Activated naive CD8-positive, alpha-beta T cell treated with anti-CD3 and anti-CD28 coated beads, Interleukin-2, amount 50 U/mL, for 24 hours (primary cell): Measurements from ENCODE around the gene FAS.
"Not testable (repeated sequence)": the region's sequence is repeated elsewhere in the genome, so short reads cannot be mapped to it uniquely, and the experiment has no call there.

Experiments used
- ATAC-seq: fragments of 150-1000 bp; cut with Tn5 transposase; one replicate; pipeline ENCODE4 v1.10.0; 2021
- DNase-seq: peaks from one replicate; pipeline ENCODE4 v3.0.0; 2021
- H3K27ac Mint-ChIP-seq: one replicate; pipeline ENCODE4 v1.8.0; 2021; ENCODE audit warnings: mild to moderate bottlenecking, mixed read lengths
- H3K27me3 Mint-ChIP-seq: one replicate; pipeline ENCODE4 v1.8.0; 2021; ENCODE audit warnings: mixed read lengths
- H3K36me3 Mint-ChIP-seq: one replicate; pipeline ENCODE4 v1.8.0; 2021; ENCODE audit warnings: low read depth, mixed read lengths
- H3K4me1 Mint-ChIP-seq: one replicate; pipeline ENCODE4 v1.8.0; 2021; ENCODE audit warnings: mixed read lengths
- H3K4me3 Mint-ChIP-seq: one replicate; pipeline ENCODE4 v1.8.0; 2021; ENCODE audit warnings: mild to moderate bottlenecking, moderate library complexity, mixed read lengths
- H3K9me3 Mint-ChIP-seq: one replicate; pipeline ENCODE4 v1.8.0; 2021; ENCODE audit warnings: mixed read lengths

Gene FAS

GRCh38 chr10:88994019-88994418 is 3.4 kb downstream of the FAS start:
- Mint-ChIP-seq H3K36me3 (peaks cover 1% of the 10 kb centered on the region), H3K27me3 (no peaks in the 10 kb centered on the region), H3K27ac (peak overlapping the region; percentile 82), H3K4me3 (peak overlapping the region; percentile 77), H3K4me1 (peaks cover 63% of the 10 kb centered on the region), H3K9me3 (no peaks in the 10 kb centered on the region)
- no peak for ATAC-seq
- DNase-seq, result no peak

DNA sequence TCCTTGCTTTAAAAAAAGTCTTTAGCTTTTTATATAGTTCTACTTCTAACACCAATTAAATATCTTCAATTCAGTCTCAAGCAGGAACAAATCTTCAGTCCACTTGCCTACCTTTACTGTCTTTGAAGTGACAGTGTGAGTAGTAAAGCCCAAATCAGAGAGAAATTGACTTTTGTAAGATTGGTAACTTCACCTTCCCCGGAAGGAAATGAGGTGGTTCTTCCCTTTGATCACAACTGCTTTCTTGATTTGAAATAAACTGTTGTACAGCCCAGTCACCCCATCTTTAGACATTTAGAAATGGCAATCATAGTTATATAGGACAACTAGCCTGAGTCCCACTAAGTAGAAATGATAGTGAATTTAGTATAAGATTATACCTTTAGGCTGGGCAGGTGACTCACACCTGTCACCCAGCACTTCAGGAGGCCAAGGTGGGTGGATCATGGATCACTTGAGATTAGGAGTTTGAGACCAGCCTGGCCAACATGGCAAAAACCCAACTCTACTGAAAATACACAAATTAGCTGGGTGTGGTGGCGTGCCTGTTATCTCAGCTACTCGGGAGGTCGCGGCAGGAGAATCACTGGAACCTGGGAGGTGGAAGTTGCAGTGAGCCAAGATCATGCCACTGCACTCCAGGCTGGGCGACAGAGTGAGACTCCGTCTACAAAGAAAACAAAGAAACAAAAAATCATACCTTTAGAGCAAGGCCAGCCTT is 4.7 kb downstream of the FAS start:
- Mint-ChIP-seq H3K4me1 (peaks cover 63% of the 10 kb centered on the region), H3K9me3 (no peaks in the 10 kb centered on the region)
- DNase-seq, result no peak

DNA sequence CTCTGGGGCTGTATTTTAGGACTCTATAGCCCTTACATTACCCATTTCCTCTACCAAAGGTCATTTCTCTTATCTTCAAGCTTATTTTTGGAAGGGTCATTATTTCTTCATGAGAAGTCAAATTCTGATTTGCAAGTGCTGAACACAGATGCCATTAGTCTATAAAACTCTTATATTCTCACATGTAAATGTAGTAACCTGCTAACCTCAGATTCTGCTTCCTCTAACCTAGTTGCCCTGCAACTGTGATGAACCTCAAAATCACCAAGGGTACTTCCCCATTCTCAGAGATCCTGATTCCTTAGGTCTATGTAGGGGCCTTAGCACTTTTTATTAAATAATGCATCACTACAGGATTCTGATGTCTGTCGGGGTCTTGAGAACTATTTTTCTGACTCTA is 6.3 kb downstream of the FAS start:
- H3K27ac Mint-ChIP-seq, result no peak overlapping the region
- DNase-seq, result no peak
- H3K27me3 Mint-ChIP-seq, result no peaks in the 10 kb centered on the region
- H3K4me1 Mint-ChIP-seq, result peaks cover 73% of the 10 kb centered on the region
- H3K9me3 Mint-ChIP-seq, result no peaks in the 10 kb centered on the region
- H3K36me3 Mint-ChIP-seq, result peaks cover 1% of the 10 kb centered on the region
- H3K4me3 Mint-ChIP-seq, result no peak overlapping the region
- ATAC-seq, result no peak

More for the DNA sequence above, 4.7 kb downstream of the FAS start:
- no peaks in the 10 kb centered on the region for H3K27me3 Mint-ChIP-seq
- H3K36me3 Mint-ChIP-seq, result peaks cover 1% of the 10 kb centered on the region
- H3K27ac Mint-ChIP-seq, result peak overlapping the region; percentile 67
- no peak for ATAC-seq
- H3K4me3 Mint-ChIP-seq, result peak overlapping the region; percentile 26

DNA sequence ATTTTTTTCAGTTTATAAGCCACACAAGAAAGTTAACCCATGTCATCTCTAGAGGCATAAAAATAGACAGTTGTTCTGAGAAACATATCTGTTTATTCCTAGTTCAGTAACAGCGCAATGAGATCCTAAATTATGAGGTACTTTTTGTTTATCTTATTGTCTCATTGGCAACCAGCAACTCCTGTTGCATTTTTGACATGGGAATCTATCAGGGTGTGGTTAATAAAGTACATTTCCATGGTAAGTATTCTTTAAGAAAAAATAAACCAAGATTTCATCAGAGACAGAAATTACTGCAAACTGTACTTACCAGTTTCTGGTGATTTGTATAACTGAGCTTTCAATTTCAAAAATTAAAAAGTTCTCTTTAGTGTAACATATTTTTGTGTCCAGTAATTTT is 9.0 kb downstream of the FAS start:
- ATAC-seq (no peak), DNase-seq (no peak)
- Mint-ChIP-seq H3K4me1 (peaks cover 70% of the 10 kb centered on the region), H3K9me3 (no peaks in the 10 kb centered on the region), H3K27ac (no peak overlapping the region), H3K36me3 (peaks cover 11% of the 10 kb centered on the region), H3K27me3 (no peaks in the 10 kb centered on the region), H3K4me3 (no peak overlapping the region)

DNA sequence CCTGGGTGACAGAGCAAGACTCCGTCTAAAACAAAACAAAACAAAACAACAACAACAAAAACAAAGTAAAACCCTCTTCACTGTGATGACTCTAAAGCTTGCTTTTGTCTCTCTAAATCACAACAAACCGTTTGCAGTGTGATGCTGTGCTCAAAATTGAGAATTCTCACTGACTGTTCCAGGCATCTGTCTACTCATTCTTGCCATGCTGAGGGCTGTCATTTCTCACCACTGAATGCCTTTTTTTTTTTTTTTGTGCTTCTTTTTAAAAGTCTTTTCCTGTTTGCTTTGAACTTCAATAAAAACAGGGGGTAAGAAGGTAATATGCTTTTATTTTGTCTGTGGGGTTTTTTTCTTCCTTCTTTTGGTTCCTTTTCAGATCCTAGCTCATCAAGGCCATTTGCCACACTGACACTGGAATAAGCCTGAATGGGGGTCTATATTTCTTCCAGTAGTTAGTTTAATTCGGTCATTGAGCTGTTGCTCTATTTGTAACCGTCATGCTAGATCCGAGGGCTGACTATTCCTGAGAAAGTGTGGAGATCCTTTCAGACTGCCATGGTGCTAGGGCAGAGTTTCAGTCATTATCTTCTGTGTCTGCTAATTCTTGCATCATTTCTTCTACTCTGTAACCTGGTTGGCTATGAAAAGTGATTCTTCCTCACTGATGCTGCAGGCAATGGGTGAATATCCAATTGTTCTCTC is 10.6 kb downstream of the FAS start:
- Mint-ChIP-seq H3K27ac (peak overlapping the region; percentile 37), H3K27me3 (no peaks in the 10 kb centered on the region), H3K36me3 (peaks cover 14% of the 10 kb centered on the region), H3K4me1 (peaks cover 57% of the 10 kb centered on the region), H3K4me3 (peak overlapping the region; percentile 56), H3K9me3 (no peaks in the 10 kb centered on the region)
- ATAC-seq, result peak; percentile 68
- DNase-seq, result no peak

DNA sequence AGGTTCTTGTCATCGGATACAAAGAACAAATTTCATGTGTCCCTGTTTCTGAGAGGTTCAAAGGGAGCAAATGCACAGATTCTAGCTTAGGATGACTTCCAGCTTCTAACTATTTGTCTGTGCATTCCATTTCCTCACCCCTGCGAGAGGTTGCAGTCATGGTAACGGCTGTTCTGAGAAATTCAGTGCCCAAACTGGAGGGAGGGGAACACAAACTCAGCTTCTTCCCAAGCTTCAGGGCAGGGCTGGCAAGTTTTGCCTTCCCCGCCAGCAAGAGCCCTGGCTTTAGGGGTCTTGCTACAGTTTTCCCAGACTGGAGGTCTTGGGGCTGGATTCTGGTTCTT is 11.1 kb downstream of the FAS start:
- no peak for DNase-seq
- peaks cover 16% of the 10 kb centered on the region for H3K36me3 Mint-ChIP-seq
- H3K27ac Mint-ChIP-seq, result no peak overlapping the region
- ATAC-seq, result no peak
- peak overlapping the region; percentile 56 for H3K4me3 Mint-ChIP-seq
- H3K4me1 Mint-ChIP-seq, result peaks cover 53% of the 10 kb centered on the region
- no peaks in the 10 kb centered on the region for H3K9me3 Mint-ChIP-seq
- H3K27me3 Mint-ChIP-seq, result no peaks in the 10 kb centered on the region

DNA sequence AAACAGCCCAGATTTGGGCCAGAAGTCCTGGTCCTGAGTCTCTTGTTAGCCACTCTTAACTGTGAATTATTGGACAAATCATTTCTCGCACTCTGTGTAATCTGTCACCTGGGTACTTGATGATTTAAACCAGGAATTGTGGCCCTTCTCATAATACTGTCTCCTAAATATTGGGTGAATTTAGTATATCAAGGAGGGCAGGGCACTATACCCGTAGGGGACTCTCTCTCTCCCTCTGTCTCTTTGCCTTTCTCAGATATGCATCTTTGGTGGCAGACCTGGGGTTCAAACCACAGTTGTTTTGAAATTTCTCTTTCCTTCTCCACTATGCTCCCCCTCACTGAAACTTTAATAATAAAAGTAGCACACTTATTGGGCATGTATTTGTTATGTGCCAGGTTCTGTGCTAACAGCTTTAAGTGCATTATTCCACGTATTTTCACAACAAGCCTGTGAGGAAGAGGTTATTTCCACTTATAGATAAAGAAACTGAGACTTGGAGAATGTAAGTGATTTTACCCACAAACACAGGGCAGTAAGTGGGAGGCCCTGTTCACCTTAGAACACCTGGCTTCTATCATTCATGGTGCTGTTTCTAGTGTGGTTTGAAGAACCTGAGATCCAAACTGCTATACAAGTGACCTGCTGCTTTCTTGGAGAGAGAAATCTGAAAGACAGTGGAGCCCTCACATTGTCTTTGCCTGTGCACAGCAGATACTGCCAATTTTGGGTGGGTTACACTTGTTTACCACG is 11.8 kb downstream of the FAS start:
- Mint-ChIP-seq H3K4me3 (no peak overlapping the region), H3K9me3 (no peaks in the 10 kb centered on the region), H3K4me1 (peaks cover 46% of the 10 kb centered on the region), H3K36me3 (peaks cover 16% of the 10 kb centered on the region), H3K27ac (peak overlapping the region; percentile 63), H3K27me3 (no peaks in the 10 kb centered on the region)
- DNase-seq (no peak), ATAC-seq (peak; percentile 59)

- peaks cover 23% of the 10 kb centered on the region for H3K36me3 Mint-ChIP-seq
- H3K4me1 Mint-ChIP-seq, result peaks cover 46% of the 10 kb centered on the region
- peak overlapping the region; percentile 18 for H3K27ac Mint-ChIP-seq
- H3K4me3 Mint-ChIP-seq, result no peak overlapping the region
- ATAC-seq, result peak; percentile 55
- H3K9me3 Mint-ChIP-seq, result no peaks in the 10 kb centered on the region
- no peak for DNase-seq
- no peaks in the 10 kb centered on the region for H3K27me3 Mint-ChIP-seq
Measured at GRCh38 chr10:89003344-89003743, 12.7 kb downstream of the FAS start.

- Mint-ChIP-seq H3K36me3 (peaks cover 44% of the 10 kb centered on the region), H3K4me1 (peaks cover 15% of the 10 kb centered on the region), H3K27ac (no peak overlapping the region), H3K9me3 (no peaks in the 10 kb centered on the region), H3K4me3 (no peak overlapping the region), H3K27me3 (no peaks in the 10 kb centered on the region)
- ATAC-seq, result no peak
- no peak for DNase-seq
Measured at GRCh38 chr10:89007129-89007893, 16.7 kb downstream of the FAS start.

DNA sequence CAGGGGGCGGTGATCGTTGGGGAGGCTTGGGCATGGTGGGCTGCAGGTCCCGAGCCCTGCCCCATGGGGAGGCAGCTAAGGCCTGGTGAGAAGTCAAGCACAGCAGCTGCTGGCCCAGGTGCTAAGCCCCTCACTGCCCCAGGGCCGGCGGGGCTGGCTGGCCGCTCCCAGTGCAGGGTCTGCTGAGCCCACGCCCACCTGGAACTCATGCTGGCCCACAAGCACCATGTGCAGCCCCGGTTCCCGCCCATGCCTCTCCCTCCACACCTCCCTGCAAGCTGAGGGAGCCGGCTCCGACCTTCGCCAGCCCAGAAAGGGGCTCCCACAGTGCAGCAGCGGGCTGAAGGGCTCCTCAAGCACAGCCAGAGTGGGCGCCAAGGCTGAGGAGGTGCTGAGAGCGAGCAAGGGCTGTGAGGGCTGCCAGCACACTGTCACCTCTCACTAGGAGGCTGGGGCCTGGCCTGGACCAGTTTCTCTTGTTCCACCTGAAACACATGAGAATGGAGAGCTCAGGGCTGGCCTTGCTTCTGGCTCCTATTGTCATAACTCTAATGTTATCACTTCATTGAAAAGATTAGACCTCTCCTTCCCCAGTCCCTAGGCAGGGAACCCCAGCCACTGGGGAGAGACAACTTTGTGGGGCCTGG is 28.2 kb downstream of the FAS start:
- not testable (repeated sequence) for ATAC-seq, H3K27ac Mint-ChIP-seq, DNase-seq, H3K9me3 Mint-ChIP-seq, H3K27me3 Mint-ChIP-seq, H3K4me3 Mint-ChIP-seq, H3K4me1 Mint-ChIP-seq
- peaks cover 35% of the 10 kb centered on the region for H3K36me3 Mint-ChIP-seq

DNA sequence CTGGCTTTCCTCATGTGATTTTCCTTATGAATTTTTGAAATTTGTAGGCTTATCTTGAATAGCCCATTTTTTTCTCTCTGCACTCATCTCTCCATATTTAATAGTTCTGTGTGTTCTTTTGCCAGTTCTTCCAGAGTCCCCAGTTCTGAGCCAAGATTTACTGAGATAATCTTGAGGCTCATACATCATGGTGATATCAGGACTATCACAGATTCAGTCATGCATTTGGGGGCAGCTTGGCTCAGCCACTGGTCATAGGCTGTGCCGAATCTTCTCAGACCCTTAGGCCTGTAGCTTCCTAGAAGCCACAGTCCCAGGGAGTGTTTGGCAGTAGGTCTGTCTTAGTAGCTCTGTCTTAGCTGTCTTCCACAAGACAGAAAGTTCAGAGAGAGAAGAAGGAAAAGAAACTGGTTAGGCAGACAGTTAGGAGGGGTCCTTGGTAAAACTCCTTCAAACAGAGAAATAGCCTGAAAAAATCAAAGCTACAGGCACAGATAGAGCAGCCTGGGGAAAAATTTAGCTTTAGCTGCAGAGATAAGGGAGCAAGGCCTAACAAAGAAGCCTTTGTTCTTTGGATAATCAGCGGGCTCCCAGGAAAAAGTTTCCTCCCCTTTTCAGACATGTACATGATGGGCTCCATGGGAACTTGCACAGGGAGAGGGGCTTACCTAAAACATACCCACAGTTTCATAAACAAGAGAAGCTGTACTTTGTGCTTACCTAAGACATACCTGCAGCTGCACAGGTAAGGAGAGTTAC is 29.1 kb downstream of the FAS start:
- H3K27ac Mint-ChIP-seq, result no peak overlapping the region

DNA sequence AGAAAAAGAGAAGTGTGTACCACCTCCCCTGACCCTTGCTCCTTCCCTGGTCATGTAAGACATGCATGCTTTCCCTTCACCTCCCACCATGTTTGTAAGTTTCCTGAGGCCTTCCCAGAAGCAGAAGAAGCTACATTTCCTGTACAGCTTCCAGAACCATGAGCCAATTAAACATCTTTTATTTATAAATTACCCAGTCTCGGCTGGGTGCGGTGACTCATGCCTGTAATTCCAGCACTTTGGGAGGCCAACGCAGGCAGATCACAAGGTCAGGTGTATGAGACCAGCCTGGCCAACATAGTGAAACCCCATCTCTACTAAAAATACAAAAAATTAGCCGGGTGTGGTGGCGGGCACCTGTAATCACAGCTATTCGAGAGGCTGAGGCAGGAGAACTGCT is 30.9 kb downstream of the FAS start:
- H3K9me3 Mint-ChIP-seq, H3K27ac Mint-ChIP-seq, ATAC-seq, DNase-seq, H3K27me3 Mint-ChIP-seq, H3K4me3 Mint-ChIP-seq, H3K4me1 Mint-ChIP-seq: not testable (repeated sequence)
- H3K36me3 Mint-ChIP-seq, result peaks cover 28% of the 10 kb centered on the region

More for the DNA sequence above, 29.1 kb downstream of the FAS start:
- H3K9me3 Mint-ChIP-seq, result peaks cover 4% of the 10 kb centered on the region
- DNase-seq (no peak), ATAC-seq (no peak)
- peaks cover 28% of the 10 kb centered on the region for H3K36me3 Mint-ChIP-seq
- H3K4me3 Mint-ChIP-seq, result no peak overlapping the region
- peaks cover 7% of the 10 kb centered on the region for H3K4me1 Mint-ChIP-seq
- H3K27me3 Mint-ChIP-seq, result no peaks in the 10 kb centered on the region

GRCh38 chr10:89022734-89023133 is 32.1 kb downstream of the FAS start:
- Mint-ChIP-seq H3K36me3 (peaks cover 23% of the 10 kb centered on the region), H3K9me3 (peaks cover 4% of the 10 kb centered on the region), H3K27ac (no peak overlapping the region), H3K27me3 (no peaks in the 10 kb centered on the region), H3K4me1 (peaks cover 7% of the 10 kb centered on the region), H3K4me3 (no peak overlapping the region)
- DNase-seq (no peak), ATAC-seq (no peak)
